Upper lobe of left lung (tissue), 4 donors: ENCODE measurements around the gene PDXDC1.
"Not testable (repeated sequence)": the region's sequence is repeated elsewhere in the genome, so short reads cannot be mapped to it uniquely, and the experiment has no call there.

Source experiments
- CTCF ChIP-seq, 6 experiments: fragments of 450-650 bp in 4 of 6; fragments of 200-600 bp in 2 of 6; sonication (generic) in 2 of 6; IDR thresholded peaks; one replicate each; pipeline ENCODE4 v1.5.1; 2016 to 2019; ENCODE audit warnings: antibody characterized with exemption in 6 of 6
- POLR2A ChIP-seq, 4 donors: fragments of 450-650 bp; IDR thresholded peaks; one replicate each; pipeline ENCODE4 v1.5.1; 2016 to 2017; ENCODE audit warnings: antibody characterized with exemption in 4 of 4, mild to moderate bottlenecking in 2 of 4
- POLR2AphosphoS5 ChIP-seq, 2 donors: sonication (generic); formaldehyde crosslinking; IDR thresholded peaks; one replicate each; pipeline ENCODE4 v1.5.1; 2017; ENCODE audit warnings: antibody characterized with exemption in 2 of 2

DNA sequence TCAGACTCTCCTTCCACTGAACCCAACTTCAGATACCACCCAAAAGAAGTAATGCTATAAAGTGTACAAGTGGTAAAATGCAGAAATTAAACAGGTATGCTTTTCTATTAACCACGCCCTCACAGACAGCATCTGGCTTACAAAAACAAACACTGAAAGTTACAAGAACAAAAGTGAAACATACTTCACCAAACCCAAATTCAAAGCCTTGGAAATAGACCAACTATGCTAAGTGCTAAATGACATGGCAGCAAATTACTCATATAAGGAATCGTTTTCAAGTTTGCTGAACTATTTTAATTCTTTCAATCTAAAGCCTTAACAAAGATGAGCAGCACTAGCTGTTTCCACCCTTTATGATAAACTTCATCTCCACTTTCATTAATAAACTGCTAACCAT, 101.3 kb downstream of the PDXDC1 start:
- not testable (repeated sequence) for TF ChIP-seq POLR2A, CTCF, POLR2AphosphoS5 (IDR thresholded peaks at IDR 0.05)
